Muscle layer of duodenum (tissue), 2 donors: ENCODE measurements around the gene TXNL4A.
"Not testable (repeated sequence)": the region's sequence is repeated elsewhere in the genome, so short reads cannot be mapped to it uniquely, and the experiment has no call there.

Experiments used
- H3K27ac ChIP-seq: one replicate; pipeline ENCODE4 v1.7.0; 2013; ENCODE audit warnings: mild to moderate bottlenecking, low read length
- H3K27me3 ChIP-seq: one replicate; pipeline ENCODE4 v1.7.0; 2013; ENCODE audit warnings: low read depth, mild to moderate bottlenecking, control low read depth, low read length
- H3K36me3 ChIP-seq, 2 donors: one replicate each; pipeline ENCODE4 v1.7.0; 2013; ENCODE audit warnings: low read length in 2 of 2, control low read depth in 1 of 2, mild to moderate bottlenecking in 1 of 2; ENCODE audit not compliant: insufficient read depth in 2 of 2, control insufficient read depth in 1 of 2
- H3K4me1 ChIP-seq, 2 donors: one replicate each; pipeline ENCODE4 v1.7.0; 2013; ENCODE audit warnings: low read length in 2 of 2, mild to moderate bottlenecking in 2 of 2, control low read depth in 1 of 2, moderate library complexity in 1 of 2; ENCODE audit not compliant: insufficient read depth in 2 of 2, control insufficient read depth in 1 of 2
- H3K4me3 ChIP-seq, 2 donors: one replicate each; pipeline ENCODE4 v1.7.0; 2013; ENCODE audit warnings: low read length in 2 of 2, low read depth in 1 of 2, mild to moderate bottlenecking in 1 of 2
- H3K9me3 ChIP-seq, 2 donors: one replicate each; pipeline ENCODE4 v1.7.0; 2013; ENCODE audit warnings: low read length in 2 of 2, control low read depth in 1 of 2, mild to moderate bottlenecking in 1 of 2; ENCODE audit not compliant: control insufficient read depth in 1 of 2
- donor health status: healthy.

TXNL4A gene, protein sequence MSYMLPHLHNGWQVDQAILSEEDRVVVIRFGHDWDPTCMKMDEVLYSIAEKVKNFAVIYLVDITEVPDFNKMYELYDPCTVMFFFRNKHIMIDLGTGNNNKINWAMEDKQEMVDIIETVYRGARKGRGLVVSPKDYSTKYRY

DNA sequence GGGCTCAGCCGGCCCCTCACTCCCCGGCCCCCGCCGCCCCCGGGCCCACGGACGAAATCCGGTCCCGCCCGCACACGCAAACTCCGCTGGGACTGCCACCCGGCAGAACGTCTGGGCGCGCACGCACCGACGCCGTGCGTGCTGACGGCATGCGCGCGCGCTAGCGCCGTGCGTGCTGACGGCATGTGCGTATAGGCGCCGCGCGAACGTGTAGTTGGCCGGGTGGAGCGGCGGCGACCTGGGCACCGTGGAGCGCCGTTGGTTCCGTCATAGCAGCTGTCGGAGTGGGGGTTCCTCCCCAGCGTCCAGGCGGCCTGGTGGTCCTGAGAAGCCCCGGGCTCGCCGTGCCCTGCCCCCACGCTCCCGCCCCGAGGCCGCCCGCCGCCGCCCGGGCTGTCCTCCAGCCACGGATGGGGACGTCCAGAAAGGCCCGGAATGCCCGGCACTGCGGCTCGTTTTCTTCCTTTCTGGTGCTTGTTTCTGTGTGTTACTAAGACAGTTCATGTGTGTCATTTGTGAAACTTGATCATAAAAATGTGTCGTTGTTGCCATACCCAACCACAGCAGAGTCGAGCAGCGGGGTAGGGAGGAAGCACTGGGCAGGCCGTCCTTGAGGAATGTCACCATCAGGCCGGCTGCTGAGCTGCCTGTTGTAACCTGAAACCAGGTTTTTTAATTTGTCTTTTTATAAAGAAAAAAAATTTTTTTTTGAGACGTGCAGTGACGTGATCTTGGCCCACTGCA, at the start of gene TXNL4A:
Gene TXNL4A, minus strand, starts transcription at position 113 of the 744 bp plus-strand sequence. CDS start 171 bp downstream, outside the sequence.
- H3K4me1 ChIP-seq, result peaks cover 9 to 15% of the 10 kb centered on the region in 2 donors

DNA sequence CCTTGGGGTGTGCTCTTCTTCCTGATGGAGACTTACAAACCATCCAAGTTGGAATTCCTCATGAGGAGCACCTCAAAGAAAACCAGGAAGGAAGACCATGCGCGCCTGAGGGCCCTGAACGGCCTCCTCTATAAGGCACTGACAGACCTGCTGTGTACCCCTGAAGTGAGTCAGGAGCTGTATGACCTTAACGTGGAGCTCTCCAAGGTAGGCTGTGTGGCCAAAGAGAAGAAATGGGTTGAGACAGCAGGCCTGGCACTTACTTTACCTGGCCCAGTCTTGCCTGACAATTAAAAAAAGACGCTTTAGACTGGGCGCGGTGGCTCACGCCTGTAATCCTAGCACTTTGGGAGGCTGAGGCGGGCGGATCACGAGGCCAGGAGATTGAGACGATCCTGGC, 48.9 kb upstream of the TXNL4A start:
- no peak overlapping the region for H3K27ac ChIP-seq
- H3K4me3 ChIP-seq, result no peak overlapping the region
- no peaks in the 10 kb centered on the region for H3K9me3 ChIP-seq

More for the DNA sequence above, at the start of gene TXNL4A:
- Histone ChIP-seq H3K9me3 (no peaks in the 10 kb centered on the region), H3K27me3 (no peaks in the 10 kb centered on the region), H3K4me3 (peak within 1 kb of the TSS; percentile 63 to 91), H3K36me3 (no peaks in the 10 kb centered on the region), H3K27ac (peak within 1 kb of the TSS; percentile 93)

DNA sequence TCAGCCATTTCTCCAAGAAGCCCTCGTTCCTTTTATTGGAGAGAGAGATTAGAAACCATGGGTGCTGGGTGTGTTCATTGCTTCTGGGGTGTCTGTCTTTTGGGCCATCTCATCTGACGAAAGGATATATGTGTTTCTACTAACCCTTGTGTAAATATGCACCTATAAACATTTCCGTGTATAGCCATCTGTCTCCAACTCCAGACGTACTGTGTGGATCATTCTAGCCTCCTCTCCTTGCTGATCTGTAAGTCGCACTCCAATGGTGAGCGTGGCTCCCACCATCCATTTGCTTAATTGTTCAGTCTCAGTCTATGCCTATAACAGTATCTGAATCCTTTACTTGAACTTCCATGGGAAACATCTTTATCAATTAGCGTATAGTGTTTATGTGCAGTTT, 47.6 kb upstream of the TXNL4A start:
- Histone ChIP-seq H3K9me3 (no peaks in the 10 kb centered on the region), H3K36me3 (peaks cover 4 to 26% of the 10 kb centered on the region in 2 donors), H3K27me3 (no peaks in the 10 kb centered on the region), H3K27ac (no peak overlapping the region), H3K4me3 (no peak overlapping the region), H3K4me1 (peaks cover 5 to 13% of the 10 kb centered on the region in 2 donors)

More for the DNA sequence above, 48.9 kb upstream of the TXNL4A start:
- H3K27me3 ChIP-seq, result no peaks in the 10 kb centered on the region
- H3K36me3 ChIP-seq, result peaks cover 4 to 26% of the 10 kb centered on the region in 2 donors
- peaks cover 5 to 13% of the 10 kb centered on the region in 2 donors for H3K4me1 ChIP-seq

DNA sequence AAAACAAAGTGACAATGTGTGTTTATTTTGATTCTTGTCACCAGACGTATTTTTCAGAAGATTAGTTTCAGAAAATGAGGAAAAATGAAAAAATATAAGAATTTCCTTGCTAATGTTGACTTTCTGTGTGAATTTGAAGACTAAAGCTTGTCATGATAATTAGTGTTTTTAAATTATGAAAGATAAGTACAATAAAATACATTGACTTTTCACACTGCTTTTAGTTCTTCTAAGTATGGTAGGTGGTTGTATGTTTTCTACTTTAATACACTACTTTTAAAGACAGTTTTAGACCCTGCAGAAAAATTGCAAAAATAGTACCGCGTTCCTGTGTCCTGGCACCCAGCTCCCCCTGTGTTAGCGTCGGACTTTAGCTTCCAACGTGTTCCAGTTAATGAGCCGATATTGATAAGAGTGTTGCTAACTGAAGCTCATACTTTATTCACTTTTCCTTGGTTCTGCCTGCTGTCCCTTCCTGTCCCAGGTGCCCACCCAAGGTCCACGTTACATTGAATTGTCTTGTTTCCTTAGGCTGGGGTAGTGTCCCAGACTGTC, 46.6 kb upstream of the TXNL4A start:
- Histone ChIP-seq H3K27me3 (no peaks in the 10 kb centered on the region), H3K9me3 (no peaks in the 10 kb centered on the region), H3K4me3 (peak overlapping the region; percentile 88 to 92), H3K27ac (peak overlapping the region; percentile 65), H3K4me1 (peaks cover 5 to 13% of the 10 kb centered on the region in 2 donors), H3K36me3 (peaks cover 4 to 26% of the 10 kb centered on the region in 2 donors)

DNA sequence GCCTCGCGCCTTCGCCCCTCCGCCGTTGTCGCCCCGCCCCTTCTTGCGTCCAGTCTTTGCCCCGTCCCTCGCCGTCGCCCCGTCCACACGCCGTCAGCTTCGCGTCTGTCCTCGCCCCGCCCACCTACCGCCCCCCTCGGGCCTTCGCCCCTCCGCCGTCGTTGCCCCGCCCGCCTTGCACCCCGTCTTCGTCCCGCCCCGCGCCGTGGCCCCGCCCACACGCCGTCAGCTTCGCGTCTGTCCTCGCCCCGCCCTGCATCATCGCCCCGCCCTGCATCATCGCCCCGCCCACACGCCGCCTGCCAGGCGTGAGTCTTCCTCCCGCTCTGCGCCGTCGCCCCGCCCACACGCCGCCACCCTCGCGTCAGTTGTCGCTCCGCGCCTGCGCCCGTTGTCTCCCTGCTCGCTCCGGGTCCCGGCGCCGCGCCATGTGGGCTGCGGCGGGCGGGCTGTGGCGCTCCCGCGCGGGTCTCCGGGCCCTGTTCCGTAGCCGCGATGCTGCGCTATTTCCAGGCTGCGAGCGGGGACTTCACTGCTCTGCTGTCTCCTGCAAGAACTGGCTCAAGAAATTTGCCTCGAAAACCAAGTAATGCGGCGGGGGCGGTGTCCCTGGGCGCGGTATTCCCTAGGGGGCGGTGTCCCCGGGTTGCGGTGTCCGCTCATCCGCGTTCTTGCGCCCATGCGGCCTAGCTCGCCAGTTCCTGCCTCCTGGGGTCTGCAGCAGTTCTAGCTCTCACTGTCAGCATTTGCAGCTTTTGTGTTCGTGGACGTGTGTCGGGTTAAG, 45.9 kb upstream of the TXNL4A start, which contains the start of gene RBFA:
Gene RBFA, plus strand, starts transcription at position 367 of the 784 bp plus-strand sequence. Its CDS starts 62 bp downstream, at position 429.
- H3K36me3 ChIP-seq, result peaks cover 4 to 21% of the 10 kb centered on the region in 2 donors

DNA sequence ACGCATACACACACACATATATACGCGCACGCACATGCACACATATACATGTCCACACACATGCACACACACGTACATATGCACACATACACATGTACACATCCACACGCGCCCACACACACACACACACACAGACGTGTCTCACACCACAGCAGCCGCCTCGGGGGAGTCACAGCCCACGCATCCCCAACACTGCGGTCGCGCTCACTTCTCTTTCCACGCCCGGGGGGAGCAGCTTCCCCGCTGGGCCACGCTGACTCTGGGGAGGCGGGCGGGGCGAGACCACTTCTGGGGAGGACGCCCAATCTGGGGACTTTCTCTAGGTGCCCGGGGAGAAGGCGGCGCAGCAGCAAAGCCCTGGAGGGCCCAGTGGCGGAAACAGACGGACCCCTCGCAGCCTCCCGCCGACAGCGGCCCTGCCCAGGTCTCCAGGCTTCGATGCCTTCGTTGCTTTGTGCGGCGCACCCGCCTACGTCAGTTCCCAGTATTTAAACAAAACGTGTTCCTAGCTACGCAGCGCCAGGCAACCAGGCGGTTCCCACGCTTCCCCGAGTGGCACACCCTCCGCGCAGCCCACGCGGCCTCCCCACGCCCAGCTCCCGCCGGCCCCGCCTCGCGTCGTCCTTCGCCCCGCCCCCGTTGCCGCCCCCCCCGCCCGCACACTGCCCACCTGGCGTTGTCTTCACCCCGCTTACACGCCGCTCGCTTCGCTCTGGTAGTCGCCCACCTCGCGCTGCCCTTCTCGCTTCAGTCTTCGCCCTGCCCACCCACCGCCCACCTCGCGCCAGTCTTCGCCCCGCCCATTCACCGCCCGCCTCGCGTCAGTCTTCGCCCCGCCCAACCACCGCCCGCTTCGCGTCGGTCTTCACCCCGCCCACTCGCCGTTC, 45.1 kb upstream of the TXNL4A start:
- peaks cover 0 to 5% of the 10 kb centered on the region in 2 donors for H3K9me3 ChIP-seq
- peak overlapping the region; percentile 72 for H3K27ac ChIP-seq
- H3K27me3 ChIP-seq, result no peaks in the 10 kb centered on the region
- peaks cover 5 to 13% of the 10 kb centered on the region in 2 donors for H3K4me1 ChIP-seq
- H3K4me3 ChIP-seq, result peak overlapping the region; percentile 63 to 74
- H3K36me3 ChIP-seq, result peaks cover 4 to 21% of the 10 kb centered on the region in 2 donors

More for the DNA sequence above, 45.9 kb upstream of the TXNL4A start, which contains the start of gene RBFA:
- Histone ChIP-seq H3K4me3 (peak within 1 kb of the TSS; percentile 88 to 92), H3K27me3 (no peaks in the 10 kb centered on the region), H3K4me1 (peaks cover 5 to 13% of the 10 kb centered on the region in 2 donors), H3K9me3 (peaks cover 0 to under 1% of the 10 kb centered on the region in 2 donors), H3K27ac (peak within 1 kb of the TSS; percentile 72)

DNA sequence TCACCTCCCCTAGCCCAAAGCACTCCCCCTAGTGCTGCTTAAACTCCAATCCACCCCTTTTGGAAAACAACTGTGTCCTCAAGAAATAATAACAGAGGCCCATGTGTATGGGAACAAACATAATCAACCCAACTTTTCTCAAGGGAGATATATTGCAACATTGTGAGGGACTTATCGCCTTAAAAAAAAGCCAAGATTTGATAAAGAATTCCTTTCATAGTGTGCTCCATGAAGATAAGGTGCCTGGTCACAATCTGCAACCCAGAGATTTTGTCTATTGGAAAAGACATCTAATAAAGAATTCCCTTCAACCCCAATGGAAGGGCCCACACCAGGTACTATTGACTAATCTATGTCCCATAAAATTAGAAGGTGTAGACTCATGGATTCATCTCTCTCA, 41.3 kb upstream of the TXNL4A start:
- H3K27me3 ChIP-seq, result no peaks in the 10 kb centered on the region
- no peak overlapping the region for H3K27ac ChIP-seq
- no peak overlapping the region for H3K4me3 ChIP-seq
- H3K36me3 ChIP-seq, result peaks cover 0 to 26% of the 10 kb centered on the region in 2 donors
- no peaks in the 10 kb centered on the region for H3K4me1 ChIP-seq
- peaks cover 12 to 30% of the 10 kb centered on the region in 2 donors for H3K9me3 ChIP-seq

DNA sequence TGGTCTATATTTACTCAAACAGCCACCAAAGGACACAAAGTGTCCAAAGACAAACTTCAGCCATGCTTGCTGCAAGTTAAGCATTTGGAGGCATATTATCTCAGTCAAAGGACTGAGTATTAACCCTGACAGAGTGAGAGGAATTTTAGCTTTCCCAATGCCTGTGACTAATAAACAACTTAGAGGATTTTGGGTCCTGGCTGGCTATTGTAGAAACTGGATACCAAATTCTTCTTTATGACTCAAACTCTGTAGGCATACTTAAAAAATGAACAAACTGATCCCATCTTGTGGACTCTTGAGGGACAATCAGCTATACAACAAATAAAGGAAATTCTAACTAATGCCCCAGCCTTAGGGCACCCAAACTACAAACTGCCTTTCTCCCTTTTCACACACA, 39.4 kb upstream of the TXNL4A start:
- H3K27me3 ChIP-seq, H3K4me1 ChIP-seq, H3K27ac ChIP-seq, H3K4me3 ChIP-seq: not testable (repeated sequence)
- H3K9me3 ChIP-seq, result peaks cover 30 to 50% of the 10 kb centered on the region in 2 donors
- H3K36me3 ChIP-seq, result peaks cover 0 to 36% of the 10 kb centered on the region in 2 donors

DNA sequence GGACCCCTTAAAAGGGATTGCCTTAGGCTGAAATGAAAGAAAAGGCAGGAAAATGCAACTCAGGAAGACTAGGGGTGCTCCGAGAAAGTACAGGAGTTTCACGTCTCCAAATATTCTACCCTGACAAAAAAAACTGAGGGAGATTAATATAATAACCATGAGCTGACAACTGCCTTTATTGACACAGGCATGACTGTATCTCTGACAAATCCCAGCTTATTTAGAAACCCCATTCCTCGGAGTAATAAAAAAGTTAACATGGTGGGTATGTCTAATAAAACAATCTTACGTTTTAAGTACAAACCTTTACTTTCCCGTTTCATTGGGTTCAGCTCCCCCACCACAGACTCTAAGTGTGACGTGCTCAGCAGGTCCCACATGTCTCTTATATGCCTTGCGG, 38.0 kb upstream of the TXNL4A start:
- H3K27ac ChIP-seq, result no peak overlapping the region
- peaks cover 43 to 63% of the 10 kb centered on the region in 2 donors for H3K9me3 ChIP-seq
- H3K27me3 ChIP-seq, result no peaks in the 10 kb centered on the region
- H3K4me1 ChIP-seq, result no peaks in the 10 kb centered on the region
- no peak overlapping the region for H3K4me3 ChIP-seq
- peaks cover 0 to 36% of the 10 kb centered on the region in 2 donors for H3K36me3 ChIP-seq

DNA sequence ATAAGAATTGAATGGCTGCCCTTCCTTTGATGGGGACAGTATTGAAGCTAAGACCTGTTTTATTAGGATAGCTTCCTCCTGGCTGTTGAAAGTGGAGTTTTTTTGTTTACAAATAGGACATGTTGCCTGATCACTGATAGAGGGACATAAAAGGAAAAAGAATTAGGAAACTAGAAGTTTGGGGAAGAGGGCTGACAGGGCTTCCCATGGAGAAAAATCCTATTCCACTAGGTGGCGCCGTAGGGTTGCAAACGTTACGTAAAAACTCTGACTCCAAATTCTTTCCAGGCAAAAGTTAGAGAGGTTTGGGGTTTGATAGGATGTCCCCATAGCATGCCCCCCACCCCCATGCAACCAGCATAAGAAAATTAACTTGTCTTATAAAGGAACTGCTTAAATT, 34.8 kb upstream of the TXNL4A start:
- Histone ChIP-seq H3K9me3 (peaks cover 43 to 85% of the 10 kb centered on the region in 2 donors), H3K4me3 (peak overlapping the region in 1 of 2 donors; percentile 49), H3K36me3 (peaks cover 0 to 27% of the 10 kb centered on the region in 2 donors), H3K4me1 (no peaks in the 10 kb centered on the region), H3K27ac (no peak overlapping the region), H3K27me3 (no peaks in the 10 kb centered on the region)
